ENCODE data around the gene DAW1.
"Not testable (repeated sequence)": the region's sequence is repeated elsewhere in the genome, so short reads cannot be mapped to it uniquely, and the experiment has no call there.

Gene DAW1

GRCh38 chr2:227871375-227871791 lies at the start of gene DAW1:
TSS of gene DAW1 (plus strand) at chr2:227871631. CDS start at chr2:227871690, 59 bp downstream.
- DNase-seq = peak; percentile 55

DNA sequence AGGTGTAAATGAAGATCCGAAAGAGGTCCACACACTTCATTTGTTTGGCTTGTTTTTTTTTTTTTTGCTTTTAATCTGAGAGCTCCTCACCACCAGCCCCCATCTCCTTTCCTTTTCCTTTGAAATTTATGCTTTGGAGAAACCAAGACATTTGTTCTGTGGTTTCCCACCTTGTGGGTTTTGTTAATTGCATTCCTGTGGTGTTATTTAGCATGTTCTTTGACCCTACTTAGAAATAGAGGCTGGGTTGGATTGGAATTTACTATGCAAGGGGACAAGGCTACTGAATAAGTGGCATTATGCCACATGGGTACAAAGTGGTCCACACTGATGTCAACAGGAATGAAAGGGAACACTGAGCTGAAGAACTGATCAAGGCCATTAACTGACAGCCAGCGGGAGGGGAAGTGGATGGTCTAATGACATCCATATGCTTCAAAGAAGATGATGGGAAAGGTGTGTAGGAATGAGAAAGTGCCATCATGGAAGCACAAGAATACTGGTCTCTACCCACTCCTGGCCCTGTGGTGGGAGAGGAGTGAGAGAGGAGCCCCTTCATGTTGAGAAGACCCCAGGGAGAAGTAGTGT lies 48.9 kb upstream of the DAW1 start:
- no peak for DNase-seq

DNA sequence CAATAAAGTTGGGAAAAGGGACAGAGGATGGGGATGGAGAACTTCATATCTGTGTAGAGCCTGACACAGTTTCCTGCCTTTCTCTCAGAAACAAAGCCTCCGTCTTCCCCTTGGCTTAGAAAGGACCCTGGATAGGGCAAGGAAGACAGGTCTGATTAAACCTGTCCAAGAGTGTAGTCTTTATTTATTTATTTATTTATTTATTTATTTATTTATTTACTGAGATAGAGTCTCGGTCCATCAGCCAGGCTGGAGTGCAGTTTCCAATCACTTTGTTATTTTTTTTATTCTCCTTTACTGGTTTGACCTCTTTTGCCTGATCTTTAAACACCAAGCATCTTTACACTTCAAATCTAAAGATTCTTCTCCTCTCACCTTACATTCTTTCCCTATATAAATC lies 47.5 kb upstream of the DAW1 start:
- no peak for DNase-seq

DNA sequence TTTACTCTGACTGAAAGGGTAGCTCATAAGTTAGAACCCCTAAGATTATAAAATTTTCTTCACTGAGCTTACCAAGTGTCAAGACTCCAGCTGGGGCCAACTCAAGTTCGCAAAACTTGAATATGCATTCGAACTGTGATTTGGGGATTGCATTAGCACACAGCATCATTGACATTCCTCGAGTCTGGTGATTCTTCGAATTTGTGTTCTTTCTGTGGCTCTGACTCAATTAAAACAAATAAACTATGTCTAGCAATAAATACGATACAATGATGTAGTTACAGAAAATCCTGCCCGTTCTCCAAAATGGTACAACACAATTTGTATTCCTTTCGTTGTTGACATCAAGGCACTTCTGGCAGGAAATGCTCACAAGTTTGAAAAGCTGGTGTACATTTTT lies 46.7 kb upstream of the DAW1 start:
- no peak for DNase-seq

DNA sequence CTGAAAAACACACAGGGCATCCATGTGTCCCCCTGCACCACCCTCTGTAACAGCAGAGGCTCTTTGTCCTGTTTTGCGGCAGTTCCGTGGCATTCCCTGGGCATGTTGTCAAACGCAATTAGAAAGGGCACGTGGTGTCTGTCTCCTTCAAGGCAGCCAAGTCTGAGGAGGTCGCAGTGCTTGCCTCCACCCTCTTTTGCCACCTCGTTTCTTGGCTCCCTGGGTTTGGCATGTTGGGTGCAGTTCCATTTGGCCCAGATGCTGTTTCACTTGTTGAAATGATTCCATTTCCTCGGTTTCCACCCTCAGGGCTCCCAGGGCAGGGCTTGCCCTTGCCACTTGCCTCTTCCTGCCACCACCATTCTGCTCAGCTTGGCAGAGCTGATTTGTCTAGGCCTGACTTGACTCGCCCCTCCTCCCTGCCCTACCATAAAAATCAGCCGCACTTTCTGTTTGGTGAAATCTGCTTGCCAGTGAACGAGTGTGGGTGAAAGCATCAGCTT lies 45.4 kb upstream of the DAW1 start:
- no peak for DNase-seq

- DNase-seq = no peak
Measured at GRCh38 chr2:227826563-227826962, 44.9 kb upstream of the DAW1 start.

- DNase-seq = no peak
Measured at GRCh38 chr2:227827143-227827542, 44.3 kb upstream of the DAW1 start.

GRCh38 chr2:227828477-227828912 lies 42.9 kb upstream of the DAW1 start:
- DNase-seq = no peak

DNA sequence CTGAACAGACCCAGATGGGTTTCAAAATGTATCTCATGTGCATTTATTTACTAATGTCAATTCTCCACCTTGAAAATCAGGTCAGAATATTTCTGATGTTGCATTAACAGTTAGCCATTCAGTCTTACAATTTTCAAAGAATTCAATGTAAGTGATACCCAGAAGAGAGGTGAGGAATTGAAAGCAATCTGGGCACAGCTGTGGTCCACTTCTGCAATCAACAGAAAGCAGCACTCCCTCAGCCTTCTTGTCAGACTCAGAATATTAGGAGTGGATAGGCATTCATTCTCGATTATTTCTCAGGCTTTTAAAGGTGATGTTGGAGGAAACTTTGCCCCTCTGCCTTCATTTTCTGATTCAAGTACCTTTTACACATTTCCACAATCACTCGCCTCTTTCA lies 42.1 kb upstream of the DAW1 start:
- no peak for DNase-seq

- no peak for DNase-seq
Measured at GRCh38 chr2:227834423-227834822, 37.0 kb upstream of the DAW1 start.

DNA sequence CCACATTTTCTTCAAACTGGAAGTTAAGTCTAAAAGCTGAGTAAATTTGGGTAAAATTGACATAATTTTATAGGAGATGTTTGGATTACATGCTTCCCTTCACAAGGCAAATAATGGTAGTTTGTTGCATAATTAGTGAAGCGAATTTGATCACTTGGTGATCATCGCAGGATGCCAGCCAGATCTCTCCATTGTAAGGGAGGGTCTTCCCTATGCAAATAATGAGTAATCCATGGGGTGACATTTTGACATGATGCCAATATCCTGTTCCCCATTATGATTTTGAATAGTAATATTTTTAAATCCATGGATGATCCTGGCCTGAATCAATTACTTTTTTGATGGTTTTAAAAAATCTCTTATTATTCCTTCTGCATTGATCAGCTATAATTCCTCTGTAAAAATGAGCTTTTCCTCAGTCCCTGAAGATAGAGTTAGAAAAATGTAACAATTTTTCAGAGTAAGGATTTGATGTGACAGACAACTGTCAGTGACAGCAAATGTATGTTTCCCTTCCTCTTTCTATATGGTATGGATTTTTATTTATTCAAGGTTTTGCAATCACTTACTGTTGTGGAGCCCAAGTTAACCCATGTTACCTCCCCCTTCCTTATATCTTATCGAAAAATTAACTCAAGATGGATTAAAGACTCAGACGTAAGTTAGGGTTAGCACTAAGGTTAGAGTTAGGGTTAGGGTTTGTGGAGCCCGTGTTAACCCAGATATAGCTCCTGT lies 36.3 kb upstream of the DAW1 start:
- DNase-seq = no peak

DNA sequence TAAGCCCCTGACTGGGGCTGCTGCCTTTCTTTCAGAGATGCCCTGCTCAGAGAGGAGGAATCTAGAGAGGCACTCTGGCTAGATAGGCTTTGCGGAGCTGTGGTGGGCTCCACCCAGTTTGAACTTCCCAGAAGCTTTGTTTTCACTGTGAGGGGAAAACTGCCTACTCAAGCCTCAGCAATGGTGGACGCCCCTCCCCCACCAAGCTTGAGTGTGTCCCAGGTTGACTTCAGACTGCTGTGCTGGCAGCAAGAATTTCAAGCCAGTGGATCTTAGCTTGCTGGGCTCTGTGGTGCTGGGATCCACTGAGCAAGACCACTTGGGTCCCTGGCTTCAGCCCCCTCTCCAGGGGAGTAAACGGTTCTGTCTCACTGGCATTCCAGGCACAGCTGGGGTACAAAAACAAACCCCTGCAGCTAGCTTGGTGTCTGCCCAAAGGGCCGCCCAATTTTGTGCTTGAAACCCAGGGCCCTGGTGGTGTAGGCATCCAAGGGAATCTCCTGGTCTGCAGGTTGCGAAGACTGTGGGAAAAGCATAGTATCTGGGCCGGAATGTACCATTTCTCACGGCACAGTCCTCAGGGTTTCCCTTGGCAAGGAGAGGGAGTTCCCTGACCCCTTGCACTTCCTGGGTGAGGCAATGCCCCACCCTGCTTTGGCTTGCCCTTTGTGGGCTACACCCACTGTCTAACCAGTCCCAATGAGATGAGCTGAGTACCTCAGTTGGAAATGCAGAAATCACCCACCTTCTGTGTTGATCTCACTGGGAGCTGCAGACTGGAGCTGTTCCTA lies 31.9 kb upstream of the DAW1 start:
- DNase-seq = not testable (repeated sequence)

- no peak for DNase-seq
Measured at GRCh38 chr2:227846831-227847230, 24.6 kb upstream of the DAW1 start.

DNA sequence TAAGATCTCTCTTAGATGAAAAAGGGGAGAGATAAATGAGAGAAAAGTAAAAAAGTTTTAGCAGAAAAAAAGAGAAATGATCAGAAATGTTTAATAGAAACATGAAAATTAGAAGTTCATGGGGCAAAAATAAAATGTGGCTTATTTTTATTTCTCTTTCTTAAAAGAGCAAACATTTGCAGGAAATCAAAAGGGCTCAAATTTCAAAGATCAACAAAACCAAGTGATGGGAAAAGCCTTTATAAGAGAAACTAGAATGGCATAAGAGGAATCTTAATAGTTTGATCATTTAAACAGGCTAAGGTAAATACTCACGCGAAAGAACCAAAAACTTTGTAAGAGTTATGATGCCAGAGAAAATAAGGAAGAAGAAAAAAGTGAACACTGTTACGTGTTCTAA lies 23.3 kb upstream of the DAW1 start:
- DNase-seq = no peak

DNA sequence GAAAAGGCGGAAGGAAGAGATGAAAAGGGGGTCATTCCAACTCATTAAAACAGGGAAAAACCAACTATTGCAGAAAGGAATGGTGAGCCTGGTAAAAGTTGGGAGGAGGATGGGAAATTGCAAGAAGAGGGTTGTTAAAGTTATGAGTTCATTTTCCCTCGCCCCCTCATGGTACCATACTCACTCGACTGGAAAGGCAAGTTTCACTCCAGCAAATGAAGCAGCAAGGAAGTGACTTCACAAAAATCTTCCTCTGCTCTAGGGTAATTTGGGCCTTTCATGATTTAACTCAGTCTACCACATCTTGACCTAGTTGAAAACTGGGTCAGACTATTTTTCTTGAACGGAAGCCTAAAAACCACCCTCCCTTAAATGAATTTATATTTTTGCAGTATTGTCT lies 22.8 kb upstream of the DAW1 start:
- no peak for DNase-seq

- DNase-seq = no peak
Measured at GRCh38 chr2:227849906-227850305, 21.5 kb upstream of the DAW1 start.

GRCh38 chr2:227853204-227853629 lies 18.2 kb upstream of the DAW1 start:
- no peak for DNase-seq

GRCh38 chr2:227853765-227854271 lies 17.6 kb upstream of the DAW1 start:
- no peak for DNase-seq

DNA sequence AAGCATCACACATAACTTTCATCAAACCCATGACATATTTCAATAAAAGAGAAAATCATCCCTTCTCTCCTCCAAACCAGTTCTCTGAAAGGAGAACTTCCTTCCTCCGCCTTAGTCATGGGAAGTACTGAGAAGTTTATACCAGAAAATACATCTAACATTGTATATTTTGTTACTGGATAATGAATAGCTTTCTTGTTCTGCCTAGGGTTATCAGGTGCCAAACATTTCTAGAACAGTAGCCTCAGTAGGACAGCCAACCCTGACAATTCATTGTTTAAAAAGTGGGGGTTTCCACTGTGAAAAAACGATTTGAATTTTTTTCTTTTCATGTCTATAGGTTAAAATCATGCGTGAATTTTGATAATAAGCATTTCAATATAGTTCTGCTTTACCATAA lies 16.0 kb upstream of the DAW1 start:
- no peak for DNase-seq

GRCh38 chr2:227856697-227857096 lies 14.7 kb upstream of the DAW1 start:
- no peak for DNase-seq

- no peak for DNase-seq
Measured at GRCh38 chr2:227860221-227860641, 11.2 kb upstream of the DAW1 start.

- no peak for DNase-seq
Measured at GRCh38 chr2:227861011-227861410, 10.4 kb upstream of the DAW1 start.

GRCh38 chr2:227862227-227862740 lies 9.1 kb upstream of the DAW1 start:
- DNase-seq = peak; percentile 7
